GM21619 (cell line): ENCODE results near the gene SLC29A3.

Source experiments
- ATAC-seq: cut with Tn5 transposase; IDR thresholded peaks from one replicate; pipeline ENCODE4 v1.9.1; 2021; ENCODE audit not compliant: unreplicated experiment

The SLC29A3 gene

DNA sequence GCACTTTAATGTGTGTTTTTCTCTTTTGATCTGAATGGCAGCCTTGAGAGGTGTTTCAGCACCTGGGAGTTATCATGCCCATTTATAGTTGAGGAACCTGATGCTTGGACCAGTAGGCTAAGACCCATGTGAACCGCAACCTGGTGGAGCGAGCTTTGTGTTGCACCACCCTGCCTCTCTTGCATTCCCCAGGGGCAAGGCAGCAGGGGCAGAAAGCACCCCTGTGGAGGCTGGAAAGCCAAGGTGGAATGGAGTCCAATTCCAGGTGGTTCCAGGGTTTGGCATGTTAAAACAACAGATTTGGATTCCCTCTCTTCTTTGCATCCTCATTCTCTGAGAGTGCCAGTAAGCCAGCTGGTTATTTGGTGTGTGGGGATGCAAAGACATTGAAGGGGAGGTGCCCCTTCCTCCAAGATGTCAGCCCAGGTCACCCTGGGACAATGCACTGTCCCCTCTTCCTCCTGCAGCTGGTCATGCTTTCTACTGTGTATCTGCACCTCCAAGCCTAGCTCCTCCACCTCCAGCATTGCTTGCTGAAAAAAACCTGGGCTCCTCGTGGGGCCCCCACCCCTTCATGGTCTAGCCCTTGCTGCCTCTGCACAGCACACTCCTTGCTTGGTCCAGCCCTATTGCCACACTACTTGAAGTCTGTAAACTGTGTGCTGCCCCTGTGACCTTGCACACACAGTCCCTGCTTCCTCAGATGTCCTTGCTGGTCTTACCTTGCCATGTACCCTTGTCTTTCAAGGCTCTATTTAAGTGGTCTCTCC lies 72.0 kb downstream of the SLC29A3 start:
- ATAC-seq: no peak

GRCh38 chr10:71391701-71392100 lies 72.6 kb downstream of the SLC29A3 start:
- ATAC-seq: no peak

GRCh38 chr10:71392292-71392691 lies 73.2 kb downstream of the SLC29A3 start:
- no peak for ATAC-seq

- ATAC-seq: no peak
These were observed 74.0 kb downstream of the SLC29A3 start for GRCh38 chr10:71392791-71393781.

DNA sequence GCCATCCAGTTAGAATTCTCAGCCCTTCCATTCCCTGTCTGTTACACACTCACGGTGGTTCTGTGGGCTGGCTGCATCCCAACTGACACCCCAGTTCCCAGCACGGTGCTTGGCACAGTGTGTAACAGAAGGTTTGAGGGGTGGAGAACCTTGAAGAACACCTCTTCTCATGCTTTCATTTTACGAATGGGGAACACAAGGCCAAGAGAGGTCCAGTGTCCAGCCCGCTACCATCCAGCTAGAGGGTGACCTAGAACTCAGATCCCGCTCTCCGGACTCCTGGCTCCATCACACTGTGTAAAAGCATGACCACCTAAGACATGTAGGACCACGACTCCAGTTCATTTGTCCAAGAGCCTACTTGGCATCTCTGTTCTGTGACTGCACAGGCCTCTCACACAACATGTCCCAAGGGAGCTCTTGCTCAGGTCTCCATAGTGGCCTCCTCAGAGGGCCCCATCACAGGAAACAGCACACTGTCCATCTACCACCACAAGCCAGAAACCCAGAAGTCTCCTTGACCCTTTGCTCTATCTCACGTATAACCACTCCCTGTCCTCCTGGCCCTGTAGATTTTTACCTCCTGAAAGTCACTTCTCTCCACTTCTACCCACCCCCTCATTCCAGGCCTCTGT lies 74.9 kb downstream of the SLC29A3 start:
- ATAC-seq: no peak

DNA sequence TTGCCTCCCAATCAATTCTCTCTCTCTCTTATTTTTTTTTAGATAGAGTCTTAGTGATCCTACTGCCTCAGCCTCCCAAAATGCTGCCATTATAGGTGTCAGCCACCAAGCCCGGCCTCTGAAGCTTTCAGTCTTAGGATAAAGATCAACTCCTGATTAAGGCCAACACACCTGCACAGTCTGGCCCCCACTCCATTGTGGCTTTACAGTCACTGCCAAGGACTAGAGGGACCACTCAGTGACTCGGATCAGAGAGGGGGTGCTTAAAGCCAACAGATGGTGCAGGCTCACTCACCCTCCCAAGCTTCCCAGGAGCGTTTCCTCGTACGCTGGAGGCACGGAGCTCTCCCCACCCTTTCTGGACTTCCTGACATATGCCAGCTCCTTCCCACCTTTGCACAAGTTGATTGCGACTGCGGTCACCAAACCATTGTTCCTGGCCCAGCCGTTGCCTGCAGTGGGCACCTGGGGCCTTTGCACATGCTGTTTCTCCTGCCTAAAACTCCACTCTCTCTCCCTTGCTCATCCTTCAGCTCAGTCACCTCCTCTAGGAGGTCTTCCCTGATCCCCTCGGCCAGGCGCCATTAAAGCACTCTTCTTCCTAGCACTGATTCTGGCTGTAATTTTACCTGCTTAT lies 76.0 kb downstream of the SLC29A3 start:
- no peak for ATAC-seq

DNA sequence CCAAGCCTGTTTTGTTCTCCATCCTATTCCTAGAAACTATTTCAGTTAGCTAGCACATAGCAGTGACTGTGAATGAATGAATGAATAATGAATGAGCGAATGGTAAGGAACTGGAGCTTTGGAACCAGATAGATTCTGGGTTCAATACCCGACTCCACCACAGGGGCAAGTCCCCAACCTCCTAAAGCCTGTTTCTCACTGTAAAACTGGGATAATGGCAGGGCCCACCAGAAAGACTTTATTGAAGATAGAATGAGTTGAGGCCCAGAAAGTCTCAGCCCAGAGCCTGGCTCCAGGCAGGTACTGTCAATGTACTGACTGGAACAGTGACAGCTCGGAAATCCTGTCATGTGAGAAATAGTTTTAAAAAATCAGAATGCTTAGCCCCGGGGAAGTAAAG lies 76.6 kb downstream of the SLC29A3 start:
- no peak for ATAC-seq

DNA sequence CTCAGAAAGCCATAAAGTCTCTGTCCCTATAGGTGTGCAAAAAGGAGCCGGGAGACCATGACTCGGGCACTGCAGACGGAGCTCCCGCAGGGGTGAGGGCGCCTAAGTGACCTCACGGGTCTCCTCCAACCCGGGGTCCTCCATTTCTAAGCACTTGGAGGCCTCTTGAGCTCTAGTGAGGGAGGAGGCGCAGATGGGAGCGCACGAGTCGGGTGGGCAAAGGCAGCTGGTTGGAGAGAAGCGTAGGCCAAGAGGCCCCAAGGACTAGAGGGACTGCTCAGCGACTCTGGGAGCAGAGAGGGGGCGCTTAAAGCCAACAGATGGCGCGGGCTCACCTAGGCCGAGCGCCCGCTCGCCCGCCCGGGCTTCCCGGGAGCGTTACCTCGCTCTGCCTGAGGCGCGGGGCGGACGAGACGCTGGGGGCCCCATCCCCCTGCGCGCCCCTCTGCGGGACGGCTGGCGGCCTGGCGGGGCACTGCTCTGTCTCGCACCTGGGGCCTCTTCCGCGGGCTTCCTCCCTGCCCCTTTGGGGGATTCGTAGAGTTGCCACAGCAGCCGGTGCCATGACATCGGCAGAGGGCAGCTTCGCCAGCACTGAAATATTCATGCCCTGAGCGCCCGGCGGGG lies 77.1 kb downstream of the SLC29A3 start:
- ATAC-seq: no peak

DNA sequence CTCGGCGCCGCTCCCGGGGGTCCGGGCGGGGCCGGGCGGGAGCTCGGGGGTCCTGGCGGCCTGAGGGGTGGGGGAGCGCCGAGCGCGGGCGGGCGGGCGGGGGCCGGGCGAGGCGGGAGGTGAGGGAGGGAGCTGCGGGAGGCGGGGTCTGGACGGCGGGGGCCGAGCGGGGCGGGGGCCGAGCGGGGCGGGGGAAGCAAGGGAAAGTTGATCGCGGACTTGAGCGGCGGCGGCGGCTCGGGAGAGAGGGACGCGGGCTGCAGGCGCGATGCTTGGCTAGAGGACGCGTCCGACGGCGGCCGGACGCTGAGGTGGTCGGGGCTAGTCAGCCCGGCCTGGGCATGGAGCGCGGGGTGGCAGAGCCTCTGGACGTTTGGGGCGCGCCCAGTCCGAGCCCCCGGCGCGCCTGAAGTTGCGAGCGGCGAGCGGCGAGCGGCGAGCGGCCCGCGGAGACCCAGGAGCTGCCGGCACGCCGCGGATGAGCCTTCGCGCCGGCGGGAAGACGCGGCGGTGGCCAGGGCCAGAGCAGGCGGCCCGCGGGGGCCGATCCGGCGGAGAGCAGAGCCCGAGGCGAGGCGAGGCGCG lies 77.7 kb downstream of the SLC29A3 start, which contains the start of gene CDH23:
Gene CDH23 (plus strand): TSS at position 210 of the 585 bp plus-strand sequence. CDS start 42,912 bp downstream, outside the sequence.
- no peak for ATAC-seq

GRCh38 chr10:71397296-71398212 lies 78.5 kb downstream of the SLC29A3 start:
- ATAC-seq: no peak

DNA sequence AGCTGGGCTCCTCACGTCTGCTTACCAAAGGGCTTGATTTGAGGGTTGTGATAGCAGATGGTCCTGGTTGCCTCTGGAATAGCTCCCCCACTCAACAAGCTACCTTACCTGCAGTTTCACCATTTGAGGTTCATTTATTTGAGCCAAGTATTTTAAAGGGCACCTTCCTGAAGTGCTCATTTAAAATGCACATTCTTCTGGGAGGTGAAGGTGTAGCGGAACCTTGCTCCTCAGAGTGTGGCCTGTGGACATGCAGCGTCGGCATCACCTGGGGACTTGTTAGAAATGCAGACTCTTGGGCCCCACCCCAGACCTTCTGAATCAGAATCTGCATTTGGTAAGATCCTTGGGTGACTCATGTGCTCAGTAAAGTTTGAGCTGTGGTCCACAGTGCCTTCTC lies 79.9 kb downstream of the SLC29A3 start:
- no peak for ATAC-seq

DNA sequence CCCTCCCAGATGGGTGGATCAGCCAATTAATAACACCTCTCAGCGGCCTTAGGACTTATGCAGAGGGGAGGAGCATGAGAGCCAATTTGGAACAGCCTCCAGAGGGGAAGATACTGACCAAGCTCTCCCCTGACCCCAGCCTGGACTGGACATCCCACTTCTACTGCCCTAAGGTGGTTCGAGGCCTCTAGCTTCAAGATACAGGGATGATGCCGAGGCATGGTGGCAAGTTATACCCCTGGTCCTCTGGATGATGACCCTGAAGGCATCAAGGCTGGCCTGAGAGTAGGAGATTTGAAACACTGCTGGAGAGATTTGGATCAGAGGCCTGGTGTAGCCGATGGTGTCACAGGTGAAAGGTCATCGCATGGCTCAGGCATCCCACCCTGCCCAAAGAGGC lies 80.9 kb downstream of the SLC29A3 start:
- no peak for ATAC-seq

- ATAC-seq: no peak
These were observed 82.0 kb downstream of the SLC29A3 start for GRCh38 chr10:71401056-71401455.

GRCh38 chr10:71402005-71402404 lies 82.9 kb downstream of the SLC29A3 start:
- no peak for ATAC-seq

- ATAC-seq: no peak
These were observed 85.6 kb downstream of the SLC29A3 start for GRCh38 chr10:71404503-71405295.

DNA sequence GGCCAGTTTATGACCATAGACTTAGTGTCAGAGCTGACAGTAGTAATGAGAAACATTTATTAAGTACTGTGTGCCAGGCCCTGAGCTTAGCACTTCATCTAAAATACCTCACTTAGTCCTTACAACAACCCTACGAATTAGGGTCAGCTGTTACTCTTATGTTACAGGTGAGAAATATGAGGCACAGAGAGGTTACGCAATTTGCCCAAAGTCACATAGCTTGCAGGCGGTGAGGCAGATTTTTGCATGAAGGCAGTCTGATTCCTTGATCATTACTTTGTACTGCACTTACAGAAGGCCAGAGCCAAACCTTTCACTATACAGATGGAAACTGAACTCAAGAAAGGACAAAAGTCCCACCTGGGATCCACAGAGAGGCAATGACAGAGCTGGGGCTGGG lies 87.8 kb downstream of the SLC29A3 start:
- no peak for ATAC-seq

GRCh38 chr10:71408436-71409225 lies 89.6 kb downstream of the SLC29A3 start:
- no peak for ATAC-seq
